Head of caudate nucleus (tissue), 42 donors: ENCODE measurements around the gene SUFU.

Experiments
- DNase-seq, 42 donors: peaks; one replicate each; pipeline versions ENCODE4 v3.0.0 to v3.0.0-alpha.2; 2020 to 2021; ENCODE audit warnings: mixed read lengths in 7 of 42
- intact Hi-C: fragments of 100-400 bp; cut with DNase I; formaldehyde crosslinking; loops from one replicate; pipeline ENCODE4 v1.15.0; 2022

SUFU gene

GRCh38 chr10:102537948-102538347 lies 34.2 kb downstream of the SUFU start:
- intact Hi-C loops: no loop called here

GRCh38 chr10:102538811-102539210 lies 35.0 kb downstream of the SUFU start:
- no peak for DNase-seq

More at GRCh38 chr10:102537948-102538347, 34.2 kb downstream of the SUFU start:
- no peak for DNase-seq

GRCh38 chr10:102540023-102540422 lies 36.3 kb downstream of the SUFU start:
- intact Hi-C loops: no loop called here
- no peak for DNase-seq

More at GRCh38 chr10:102538811-102539210, 35.0 kb downstream of the SUFU start:
- intact Hi-C loops: no loop called here

GRCh38 chr10:102542800-102543418 lies 39.1 kb downstream of the SUFU start:
- DNase-seq: no peak
- intact Hi-C loops: no loop called here

- intact Hi-C loops: no loop called here
- DNase-seq: peak in 1 of 42 donors; percentile 11
Measured at GRCh38 chr10:102545265-102545871, 41.6 kb downstream of the SUFU start.

GRCh38 chr10:102545997-102546396 lies 42.2 kb downstream of the SUFU start:
- intact Hi-C loops: no loop called here
- DNase-seq: peak in 2 of 42 donors; percentile 24 to 36

GRCh38 chr10:102546606-102547320 lies 43.0 kb downstream of the SUFU start:
- peak in 1 of 42 donors; percentile 22 for DNase-seq
- intact Hi-C loops: no loop called here

GRCh38 chr10:102549549-102549948 lies 45.8 kb downstream of the SUFU start:
- DNase-seq: peak in 1 of 42 donors; percentile 12
- intact Hi-C loops: no loop called here

- no peak for DNase-seq
- intact Hi-C loops: no loop called here
Measured at GRCh38 chr10:102550636-102551210, 47.0 kb downstream of the SUFU start.

- intact Hi-C loops: no loop called here
- DNase-seq: no peak
Measured at GRCh38 chr10:102552533-102552932, 48.8 kb downstream of the SUFU start.

- intact Hi-C loops: no loop called here
- no peak for DNase-seq
Measured at GRCh38 chr10:102553771-102554170, 50.0 kb downstream of the SUFU start.

- DNase-seq: peak in 1 of 42 donors; percentile 29
Measured at GRCh38 chr10:102554531-102554930, 50.8 kb downstream of the SUFU start.

GRCh38 chr10:102555781-102556328 lies 52.1 kb downstream of the SUFU start:
- peak; percentile 27 to 94 (median 68) for DNase-seq

More at GRCh38 chr10:102554531-102554930, 50.8 kb downstream of the SUFU start:
- intact Hi-C loops: no loop called here

GRCh38 chr10:102557569-102557968 lies 53.8 kb downstream of the SUFU start:
- intact Hi-C loops: no loop called here
- no peak for DNase-seq

More at GRCh38 chr10:102555781-102556328, 52.1 kb downstream of the SUFU start:
- intact Hi-C loops: no loop called here

GRCh38 chr10:102559764-102560163 lies 56.0 kb downstream of the SUFU start:
- DNase-seq: no peak
- intact Hi-C loops: no loop called here

GRCh38 chr10:102564209-102564834 lies 60.5 kb downstream of the SUFU start:
- no peak for DNase-seq
- intact Hi-C loops: no loop called here

GRCh38 chr10:102565793-102566192 lies 62.0 kb downstream of the SUFU start:
- DNase-seq: peak in 1 of 42 donors; percentile 42

GRCh38 chr10:102578782-102579181 lies 75.0 kb downstream of the SUFU start:
- no peak for DNase-seq

More at GRCh38 chr10:102565793-102566192, 62.0 kb downstream of the SUFU start:
- intact Hi-C loops: no loop called here

GRCh38 chr10:102579328-102579727 lies 75.6 kb downstream of the SUFU start:
- DNase-seq: no peak
- intact Hi-C loops: no loop called here

More at GRCh38 chr10:102578782-102579181, 75.0 kb downstream of the SUFU start:
- intact Hi-C loops: no loop called here
